Body of pancreas (tissue), 4 donors: Measurements from ENCODE around the gene IFT25. TPM values are rescaled to one million over a fixed set of nuclear protein-coding genes. Genes with fewer than 3 reads are reported as not detected.

ENCODE experiments used
- ATAC-seq: fragments of 150-250 bp; one replicate; pipeline ENCODE4 v1.9.1; 2016
- DNase-seq, 4 donors: peaks; one replicate each; pipeline ENCODE4 v3.0.0-alpha.2; 2019
- H3K27ac ChIP-seq, 4 donors: fragments of 200-600 bp; sonication (generic); 1 replicate in 3 of 4; 2 replicates in 1 of 4; pipeline versions ENCODE4 v1.5.1 to v1.6.1; 2016 to 2019; ENCODE audit warnings: mild to moderate bottlenecking in 1 of 4, mixed read lengths in 1 of 4, moderate library complexity in 1 of 4
- H3K27me3 ChIP-seq, 2 donors: fragments of 200-600 bp; sonication (generic); one replicate each; pipeline ENCODE4 v1.6.0; 2016; ENCODE audit warnings: mild to moderate bottlenecking in 1 of 2
- H3K36me3 ChIP-seq, 2 donors: fragments of 200-600 bp; sonication (generic); replicated peaks in 1 of 2; 2 replicates each; pipeline ENCODE4 v1.5.1; 2016; ENCODE audit warnings: low read depth in 2 of 2; ENCODE audit not compliant: insufficient read depth in 1 of 2
- H3K4me1 ChIP-seq: fragments of 200-600 bp; sonication (generic); one replicate; pipeline ENCODE4 v1.6.0; 2016
- H3K4me3 ChIP-seq, 2 donors: fragments of 200-600 bp; sonication (generic); 1 replicate in 1 of 2; 2 replicates in 1 of 2; pipeline ENCODE4 v1.5.1; 2016 to 2019
- H3K9me3 ChIP-seq, 3 donors: fragments of 200-600 bp; sonication (generic); 1 replicate in 2 of 3; 2 replicates in 1 of 3; pipeline ENCODE4 v1.5.1; 2016
- POLR2A ChIP-seq, 3 donors: fragments of 450-650 bp; IDR thresholded peaks; one replicate each; pipeline ENCODE4 v1.6.1; 2016; ENCODE audit warnings: antibody characterized with exemption in 3 of 3, mild to moderate bottlenecking in 2 of 3
- WGBS, 2 donors: methylation state at CpG; one replicate each; pipeline ENCODE4 v1.1.5; 2017; 5-methylcytosine and 5-hydroxymethylcytosine counted together
- intact Hi-C: fragments of 100-400 bp; cut with DNase I; formaldehyde crosslinking; loops from one replicate; pipeline ENCODE4 v1.15.1; 2023
- total RNA-seq, 2 donors: library from RNA; depleted of rRNA; stranded (reverse); fragments of >200 nt; gene quantifications; one replicate each; pipeline ENCODE4 v1.1.0, GENCODE V29; 2016
- TF ChIP-seq, protein P1 (sequence below), 7 experiments: fragments of 450-650 bp in 4 of 7; fragments of 200-600 bp in 3 of 7; sonication (generic) in 3 of 7; IDR thresholded peaks; one replicate each; pipeline ENCODE4 v1.5.1; 2016 to 2019; ENCODE audit warnings: antibody characterized with exemption in 7 of 7

Gene IFT25
- total RNA-seq, 2 donors from 2014 or later: 6.6 to 17.6 TPM

DNA sequence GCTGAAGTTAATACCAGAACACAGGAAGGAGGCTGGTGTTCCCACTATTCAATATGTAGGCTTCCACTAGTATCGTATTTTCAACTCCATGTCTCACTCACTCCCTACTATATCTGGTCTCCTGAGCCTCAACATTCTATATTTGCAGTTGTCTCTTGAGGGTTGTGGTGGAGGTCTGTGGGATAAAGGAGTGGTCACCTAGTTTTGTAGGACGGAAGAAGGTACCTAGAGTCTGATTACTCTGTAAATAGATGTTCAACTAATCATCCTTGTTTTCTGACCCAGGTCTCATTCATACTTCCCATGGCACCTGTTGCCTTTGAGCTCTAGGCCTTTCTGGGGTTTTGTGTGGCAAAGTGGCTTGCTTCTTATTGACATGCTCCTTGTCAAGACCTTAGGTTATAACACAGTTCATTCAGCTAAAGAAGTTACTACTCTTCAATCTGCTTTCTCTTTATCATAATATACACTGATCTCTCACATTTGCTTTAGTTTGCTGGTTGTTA lies 18.1 kb downstream of the IFT25 start:
- Histone ChIP-seq H3K4me3 (no peak overlapping the region), H3K9me3 (no peaks in the 10 kb centered on the region), H3K27ac (no peak overlapping the region), H3K4me1 (no peaks in the 10 kb centered on the region), H3K36me3 (peaks cover 0 to 5% of the 10 kb centered on the region in 2 donors), H3K27me3 (no peaks in the 10 kb centered on the region)
- 93 to 94% methylated on average over 2 of the region's 2 CpGs for WGBS, 2 donors
- ATAC-seq (no peak), DNase-seq (no peak)
- no peak for TF ChIP-seq POLR2A (IDR thresholded peaks at IDR 0.05)
- TF ChIP-seq, protein P1, sequence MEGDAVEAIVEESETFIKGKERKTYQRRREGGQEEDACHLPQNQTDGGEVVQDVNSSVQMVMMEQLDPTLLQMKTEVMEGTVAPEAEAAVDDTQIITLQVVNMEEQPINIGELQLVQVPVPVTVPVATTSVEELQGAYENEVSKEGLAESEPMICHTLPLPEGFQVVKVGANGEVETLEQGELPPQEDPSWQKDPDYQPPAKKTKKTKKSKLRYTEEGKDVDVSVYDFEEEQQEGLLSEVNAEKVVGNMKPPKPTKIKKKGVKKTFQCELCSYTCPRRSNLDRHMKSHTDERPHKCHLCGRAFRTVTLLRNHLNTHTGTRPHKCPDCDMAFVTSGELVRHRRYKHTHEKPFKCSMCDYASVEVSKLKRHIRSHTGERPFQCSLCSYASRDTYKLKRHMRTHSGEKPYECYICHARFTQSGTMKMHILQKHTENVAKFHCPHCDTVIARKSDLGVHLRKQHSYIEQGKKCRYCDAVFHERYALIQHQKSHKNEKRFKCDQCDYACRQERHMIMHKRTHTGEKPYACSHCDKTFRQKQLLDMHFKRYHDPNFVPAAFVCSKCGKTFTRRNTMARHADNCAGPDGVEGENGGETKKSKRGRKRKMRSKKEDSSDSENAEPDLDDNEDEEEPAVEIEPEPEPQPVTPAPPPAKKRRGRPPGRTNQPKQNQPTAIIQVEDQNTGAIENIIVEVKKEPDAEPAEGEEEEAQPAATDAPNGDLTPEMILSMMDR (IDR thresholded peaks at IDR 0.05): no peak
- intact Hi-C loops: no loop called here

GRCh38 chr1:53919675-53920066 lies 25.8 kb downstream of the IFT25 start:
- DNase-seq (peak in 2 of 4 donors; percentile 22 to 27), ATAC-seq (no peak)
- Histone ChIP-seq H3K9me3 (no peaks in the 10 kb centered on the region), H3K27me3 (no peaks in the 10 kb centered on the region), H3K27ac (peak overlapping the region in 2 of 4 donors; percentile 64 to 68), H3K4me3 (no peak overlapping the region), H3K4me1 (peaks cover 18% of the 10 kb centered on the region), H3K36me3 (no peaks in the 10 kb centered on the region)
- intact Hi-C loops: no loop called here
- TF ChIP-seq, protein P1 (IDR thresholded peaks at IDR 0.05): no peak
- TF ChIP-seq POLR2A (IDR thresholded peaks at IDR 0.05): no peak
- 50 to 58% methylated on average over 3 of the region's 3 CpGs for WGBS, 2 donors

GRCh38 chr1:53918343-53918742 lies 27.2 kb downstream of the IFT25 start:
- no peaks in the 10 kb centered on the region for H3K36me3 ChIP-seq
- no peak for DNase-seq
- 68 to 79% methylated on average over 5 of the region's 5 CpGs for WGBS, 2 donors
- H3K27ac ChIP-seq: peak overlapping the region in 3 of 4 donors; percentile 64 to 75 (median 68)
- H3K27me3 ChIP-seq: no peaks in the 10 kb centered on the region
- no peaks in the 10 kb centered on the region for H3K9me3 ChIP-seq
- no peak for TF ChIP-seq POLR2A (IDR thresholded peaks at IDR 0.05)
- TF ChIP-seq, protein P1 (IDR thresholded peaks at IDR 0.05): no peak
- H3K4me3 ChIP-seq: no peak overlapping the region
- ATAC-seq: peak; percentile 30
- intact Hi-C loops: no loop called here
- H3K4me1 ChIP-seq: peaks cover 18% of the 10 kb centered on the region

GRCh38 chr1:53913352-53914033 lies 32.0 kb downstream of the IFT25 start:
- H3K4me3 ChIP-seq: no peak overlapping the region
- H3K27me3 ChIP-seq: no peaks in the 10 kb centered on the region
- 83 to 85% methylated on average over 5 of the region's 5 CpGs for WGBS, 2 donors
- no peaks in the 10 kb centered on the region for H3K9me3 ChIP-seq
- TF ChIP-seq, protein P1 (IDR thresholded peaks at IDR 0.05): no peak
- no peak for TF ChIP-seq POLR2A (IDR thresholded peaks at IDR 0.05)
- DNase-seq: no peak
- H3K36me3 ChIP-seq: no peaks in the 10 kb centered on the region
- intact Hi-C loops: no loop called here
- H3K27ac ChIP-seq: no peak overlapping the region
- no peak for ATAC-seq
- peaks cover 11% of the 10 kb centered on the region for H3K4me1 ChIP-seq

- H3K9me3 ChIP-seq: no peaks in the 10 kb centered on the region
- WGBS, 2 donors: 63 to 82% methylated on average over 4 of the region's 4 CpGs
- H3K27ac ChIP-seq: no peak overlapping the region
- intact Hi-C loops: no loop called here
- H3K4me3 ChIP-seq: no peak overlapping the region
- peaks cover 8% of the 10 kb centered on the region for H3K4me1 ChIP-seq
- ATAC-seq (no peak), DNase-seq (no peak)
- no peaks in the 10 kb centered on the region for H3K36me3 ChIP-seq
- TF ChIP-seq, protein P1 (IDR thresholded peaks at IDR 0.05): no peak
- no peak for TF ChIP-seq POLR2A (IDR thresholded peaks at IDR 0.05)
- H3K27me3 ChIP-seq: no peaks in the 10 kb centered on the region
Measured at GRCh38 chr1:53911442-53911841, 34.1 kb downstream of the IFT25 start.
